Thymus (tissue), 11 donors: ENCODE data around the gene FBXL16. TPM values are rescaled to one million over a fixed set of nuclear protein-coding genes. Genes with fewer than 3 reads are reported as not detected.

Source experiments
- DNase-seq, 9 donors: peaks; one replicate each; pipeline ENCODE4 v3.0.0-alpha.2; 2013; ENCODE audit warnings: low spot score in 9 of 9, low read depth in 6 of 9, missing footprints in 1 of 9
- H3K27ac ChIP-seq, 2 donors: one replicate each; pipeline ENCODE4 v1.5.1; 2013; ENCODE audit warnings: control low read depth in 1 of 2, low read depth in 1 of 2, low read length in 1 of 2, mild to moderate bottlenecking in 1 of 2, moderate library complexity in 1 of 2
- H3K27me3 ChIP-seq, 2 donors: one replicate each; pipeline ENCODE4 v1.5.1; 2013; ENCODE audit warnings: low read length in 1 of 2; ENCODE audit not compliant: control insufficient read depth in 2 of 2, insufficient read depth in 1 of 2
- H3K36me3 ChIP-seq, 2 donors: one replicate each; pipeline ENCODE4 v1.5.1; 2013; ENCODE audit warnings: low read length in 1 of 2, mild to moderate bottlenecking in 1 of 2, moderate library complexity in 1 of 2; ENCODE audit not compliant: control insufficient read depth in 2 of 2, insufficient read depth in 2 of 2
- H3K4me1 ChIP-seq, 2 donors: one replicate each; pipeline ENCODE4 v1.5.1; 2013; ENCODE audit warnings: low read length in 2 of 2; ENCODE audit not compliant: control insufficient read depth in 2 of 2, insufficient read depth in 2 of 2
- H3K4me3 ChIP-seq, 2 donors: one replicate each; pipeline ENCODE4 v1.5.1; 2013; ENCODE audit warnings: low read length in 2 of 2, control low read depth in 1 of 2, mild to moderate bottlenecking in 1 of 2
- H3K9me3 ChIP-seq, 2 donors: one replicate each; pipeline ENCODE4 v1.5.1; 2013; ENCODE audit warnings: low read length in 1 of 2, mild to moderate bottlenecking in 1 of 2; ENCODE audit not compliant: control insufficient read depth in 2 of 2, insufficient read depth in 1 of 2
- WGBS: extraction: QIAGEN DNeasy Blood & Tissue Kit; methylation state at CpG from one replicate; pipeline ENCODE4 v1.1.7; 2013; 5-methylcytosine and 5-hydroxymethylcytosine counted together
- polyA plus RNA-seq: library from polyadenylated mRNA; stranded (reverse); fragments of 200-250 nt; gene quantifications from one replicate; pipeline ENCODE4 v1.2.3, GENCODE V29; 2013
- total RNA-seq: library from RNA; stranded (reverse); fragments of 120-200 nt; gene quantifications from one replicate; pipeline ENCODE4 v1.2.4, GENCODE V29; 2013
- donor health status: healthy.

Gene FBXL16
- total and polyA plus RNA-seq, 2 donors, result 0.76 to 9.6 TPM

DNA sequence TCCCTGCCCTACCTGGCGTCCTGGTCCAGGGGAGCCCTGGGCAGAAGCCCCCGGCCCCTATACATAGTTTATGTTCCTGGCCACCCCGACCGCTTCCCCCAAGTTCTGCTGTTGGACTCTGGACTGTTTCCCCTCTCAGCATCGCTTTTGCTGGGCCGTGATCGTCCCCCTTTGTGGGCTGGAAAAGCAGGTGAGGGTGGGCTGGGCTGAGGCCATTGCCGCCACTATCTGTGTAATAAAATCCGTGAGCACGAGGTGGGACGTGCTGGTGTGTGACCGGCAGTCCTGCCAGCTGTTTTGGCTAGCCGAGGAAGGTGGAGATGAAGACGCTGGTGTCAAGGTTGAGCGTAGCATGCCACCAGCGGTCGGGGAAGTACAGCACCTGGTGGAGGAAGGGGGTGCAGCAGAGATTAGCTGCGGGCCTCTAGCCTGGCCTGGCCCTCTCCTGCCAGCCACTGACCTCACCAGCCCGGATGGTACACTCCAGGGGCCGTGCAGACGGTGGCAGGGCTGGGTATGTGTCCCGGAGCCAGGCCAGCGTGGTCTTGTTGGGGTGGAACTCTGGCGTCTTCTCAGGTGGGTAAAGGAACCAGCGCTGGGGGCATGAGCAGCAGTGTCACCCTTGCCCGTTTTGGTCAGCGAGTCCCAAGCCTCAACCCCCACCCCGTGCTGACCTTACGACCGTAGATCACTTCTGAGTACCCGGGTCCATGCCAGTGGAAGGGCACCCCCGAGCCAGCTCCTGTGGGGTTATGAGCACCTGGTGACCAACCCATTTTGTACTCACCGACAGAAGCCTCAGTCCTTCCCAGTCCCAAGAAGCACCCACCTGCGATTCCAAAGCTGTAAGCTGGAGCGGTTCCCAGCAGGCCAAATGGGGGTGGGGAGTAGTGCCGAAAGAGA lies 22.9 kb downstream of the FBXL16 start:
- H3K27ac ChIP-seq, result no peak overlapping the region
- H3K4me1 ChIP-seq, result peaks cover 19 to 49% of the 10 kb centered on the region in 2 donors
- H3K9me3 ChIP-seq, result peaks cover 0 to 1% of the 10 kb centered on the region in 2 donors
- H3K36me3 ChIP-seq, result peaks cover 36 to 37% of the 10 kb centered on the region in 2 donors
- peaks cover 2 to 16% of the 10 kb centered on the region in 2 donors for H3K27me3 ChIP-seq
- DNase-seq, result no peak
- H3K4me3 ChIP-seq, result peak overlapping the region in 1 of 2 donors; percentile 37
- WGBS, result 96% methylated on average over 36 of the region's 36 CpGs

GRCh38 chr16:681746-682427 lies 23.7 kb downstream of the FBXL16 start:
- Histone ChIP-seq H3K4me3 (no peak overlapping the region), H3K9me3 (peaks cover 0 to 1% of the 10 kb centered on the region in 2 donors), H3K27me3 (peaks cover 7 to 25% of the 10 kb centered on the region in 2 donors), H3K27ac (no peak overlapping the region), H3K4me1 (peaks cover 19 to 56% of the 10 kb centered on the region in 2 donors), H3K36me3 (peaks cover 29 to 31% of the 10 kb centered on the region in 2 donors)
- DNase-seq, result no peak
- WGBS, result 95% methylated on average over 28 of the region's 28 CpGs

DNA sequence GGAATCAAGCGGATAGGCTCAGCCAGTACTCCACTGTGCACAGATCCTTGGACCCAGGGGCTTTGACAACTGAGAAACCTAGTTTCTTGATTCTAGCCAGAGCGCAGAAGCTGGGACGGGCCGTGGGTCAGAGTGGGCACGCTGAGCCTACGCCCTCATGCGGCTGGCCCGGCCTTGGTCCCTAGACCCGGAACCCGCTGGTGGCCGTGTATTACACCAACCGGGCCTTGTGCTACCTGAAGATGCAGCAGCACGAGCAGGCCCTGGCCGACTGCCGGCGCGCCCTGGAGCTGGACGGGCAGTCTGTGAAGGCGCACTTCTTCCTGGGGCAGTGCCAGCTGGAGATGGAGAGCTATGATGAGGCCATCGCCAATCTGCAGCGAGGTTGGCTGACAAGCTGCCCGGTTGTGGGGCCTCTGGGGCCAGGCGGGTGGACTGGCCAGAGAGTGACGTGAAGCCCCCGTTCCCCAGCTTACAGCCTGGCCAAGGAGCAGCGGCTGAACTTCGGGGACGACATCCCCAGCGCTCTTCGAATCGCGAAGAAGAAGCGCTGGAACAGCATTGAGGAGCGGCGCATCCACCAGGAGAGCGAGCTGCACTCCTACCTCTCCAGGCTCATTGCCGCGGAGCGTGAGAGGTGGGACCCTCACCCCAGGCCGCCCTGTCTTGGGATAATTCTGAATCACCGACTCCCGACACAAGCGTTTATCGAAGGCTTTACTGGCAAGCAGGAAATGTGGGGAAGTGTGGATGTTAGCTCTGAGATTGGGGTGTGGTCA lies 24.4 kb downstream of the FBXL16 start:
- WGBS, result 62% methylated on average over 44 of the region's 44 CpGs
- peaks cover 19 to 58% of the 10 kb centered on the region in 2 donors for H3K4me1 ChIP-seq
- H3K27ac ChIP-seq, result no peak overlapping the region
- peaks cover 15 to 32% of the 10 kb centered on the region in 2 donors for H3K27me3 ChIP-seq
- peaks cover 22 to 24% of the 10 kb centered on the region in 2 donors for H3K36me3 ChIP-seq
- DNase-seq, result no peak
- H3K9me3 ChIP-seq, result peaks cover 0 to 1% of the 10 kb centered on the region in 2 donors
- peak overlapping the region; percentile 66 to 89 for H3K4me3 ChIP-seq

DNA sequence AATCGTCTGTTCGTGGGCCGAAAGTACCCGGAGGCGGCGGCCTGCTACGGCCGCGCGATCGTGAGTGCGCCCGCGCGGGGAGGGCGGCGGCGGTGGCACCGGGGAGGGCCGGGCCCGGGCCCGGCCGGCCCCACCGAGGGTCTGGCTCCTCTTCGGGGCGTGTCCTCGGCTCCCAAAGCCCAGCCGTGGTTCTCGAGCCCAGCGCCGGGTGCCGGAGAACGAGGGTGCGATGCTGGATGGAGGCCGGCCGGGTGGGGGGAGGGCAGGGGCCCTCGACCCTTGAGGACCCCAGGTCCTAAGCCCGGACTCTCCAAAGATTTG lies 25.0 kb downstream of the FBXL16 start:
- Histone ChIP-seq H3K9me3 (peaks cover 0 to 1% of the 10 kb centered on the region in 2 donors), H3K27me3 (peaks cover 20 to 38% of the 10 kb centered on the region in 2 donors), H3K27ac (peak overlapping the region in 1 of 2 donors; percentile 94), H3K4me3 (peak overlapping the region; percentile 66 to 89), H3K4me1 (peaks cover 21 to 58% of the 10 kb centered on the region in 2 donors), H3K36me3 (peaks cover 18 to 22% of the 10 kb centered on the region in 2 donors)
- under 1% methylated on average over 38 of the region's 38 CpGs for WGBS
- DNase-seq, result no peak

DNA sequence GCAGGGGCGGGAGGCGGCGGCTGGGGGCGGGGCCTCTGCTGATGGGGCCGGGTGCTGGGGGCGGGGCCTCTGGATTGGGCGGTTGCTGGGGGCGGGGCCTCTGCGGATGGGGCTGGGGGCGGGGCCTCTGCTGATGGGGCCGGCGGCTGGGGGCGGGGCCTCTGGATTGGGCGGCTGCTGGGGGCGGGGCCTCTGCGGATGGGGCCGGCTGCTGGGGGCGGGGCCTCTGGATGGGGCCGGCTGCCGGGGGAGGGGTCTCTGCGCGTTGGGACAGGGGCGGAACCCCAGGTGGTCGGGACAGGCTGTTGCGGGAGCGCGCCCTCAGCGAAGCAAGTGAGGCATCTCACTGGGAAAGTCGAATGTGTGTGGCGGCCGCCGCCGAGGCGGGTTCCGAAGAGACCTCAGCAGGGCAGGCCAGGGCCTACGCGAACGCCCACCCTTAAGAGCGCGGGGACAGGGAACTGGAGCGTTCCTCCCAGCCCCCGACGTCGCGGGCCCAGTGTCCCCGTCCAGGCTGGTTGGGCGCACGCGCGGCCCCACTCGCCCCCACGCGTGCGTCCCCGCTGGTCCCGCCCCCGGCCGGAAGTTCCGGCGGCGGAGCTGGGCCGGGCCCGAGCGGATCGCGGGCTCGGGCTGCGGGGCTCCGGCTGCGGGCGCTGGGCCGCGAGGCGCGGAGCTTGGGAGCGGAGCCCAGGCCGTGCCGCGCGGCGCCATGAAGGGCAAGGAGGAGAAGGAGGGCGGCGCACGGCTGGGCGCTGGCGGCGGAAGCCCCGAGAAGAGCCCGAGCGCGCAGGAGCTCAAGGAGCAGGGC lies 25.6 kb downstream of the FBXL16 start, which contains the start of gene STUB1:
STUB1 (plus strand) TSS at position 597 of the 811 bp plus-strand sequence; CDS start at position 713, 116 bp downstream.
- Histone ChIP-seq H3K27ac (peak within 1 kb of the TSS; percentile 87 to 94), H3K36me3 (peaks cover 18 to 22% of the 10 kb centered on the region in 2 donors), H3K9me3 (peaks cover 0 to 1% of the 10 kb centered on the region in 2 donors), H3K27me3 (peaks cover 26 to 43% of the 10 kb centered on the region in 2 donors), H3K4me1 (peaks cover 21 to 58% of the 10 kb centered on the region in 2 donors), H3K4me3 (peak within 1 kb of the TSS; percentile 66 to 89)
- peak in 7 of 9 donors; percentile 59 to 84 (median 76) for DNase-seq
- 2% methylated on average over 91 of the region's 91 CpGs for WGBS

- DNase-seq, result peak in 2 of 9 donors; percentile 36 to 57
- H3K4me1 ChIP-seq, result peaks cover 19 to 52% of the 10 kb centered on the region in 2 donors
- peaks cover 21% of the 10 kb centered on the region in 2 donors for H3K36me3 ChIP-seq
- H3K27ac ChIP-seq, result peak overlapping the region; percentile 53 to 74
- H3K4me3 ChIP-seq, result peak overlapping the region; percentile 41 to 89
- peaks cover 32 to 51% of the 10 kb centered on the region in 2 donors for H3K27me3 ChIP-seq
- peaks cover 0 to 1% of the 10 kb centered on the region in 2 donors for H3K9me3 ChIP-seq
- 27% methylated on average over 52 of the region's 52 CpGs for WGBS
These were observed 26.5 kb downstream of the FBXL16 start for GRCh38 chr16:678858-679813.

- peaks cover 32 to 54% of the 10 kb centered on the region in 2 donors for H3K27me3 ChIP-seq
- 86% methylated on average over 21 of the region's 21 CpGs for WGBS
- H3K9me3 ChIP-seq, result peaks cover 0 to 1% of the 10 kb centered on the region in 2 donors
- DNase-seq, result no peak
- H3K27ac ChIP-seq, result peak overlapping the region in 1 of 2 donors; percentile 13
- H3K4me3 ChIP-seq, result no peak overlapping the region
- H3K36me3 ChIP-seq, result peaks cover 29% of the 10 kb centered on the region in 2 donors
- H3K4me1 ChIP-seq, result peaks cover 19 to 48% of the 10 kb centered on the region in 2 donors
These were observed 27.3 kb downstream of the FBXL16 start for GRCh38 chr16:678209-678857.
